ENCODE results near the gene FOSL2.

- no peak for TF ChIP-seq ZNF207 (IDR thresholded peaks at IDR 0.05; ENCODE audit: borderline replicate concordance)
- TF ChIP-seq EZH2 (IDR thresholded peaks at IDR 0.05; ENCODE audit: borderline replicate concordance, control insufficient read depth, low read depth, low read length) = no peak
- no peak for TF ChIP-seq E2F4 (IDR thresholded peaks at IDR 0.05; ENCODE audit: low read depth, low read length)
- no peak for TF ChIP-seq BCL3 (IDR thresholded peaks at IDR 0.05; ENCODE audit: borderline replicate concordance, insufficient read depth, low read depth, low read length, poor library complexity, severe bottlenecking)
- TF ChIP-seq HCFC1 (IDR thresholded peaks at IDR 0.05; ENCODE audit: low read length) = no peak
- TF ChIP-seq PAX5 (IDR thresholded peaks at IDR 0.05; ENCODE audit: borderline replicate concordance, low read depth, low read length) = no peak
- TF ChIP-seq MXI1 (IDR thresholded peaks at IDR 0.05; ENCODE audit: low read depth, low read length) = 0 out of 2 replicates have a peak, but pooled peaks have one; percentile 42
- no peak; a peak in 1 of 4 replicates for TF ChIP-seq BHLHE40 (IDR thresholded peaks at IDR 0.05; ENCODE audit: borderline replicate concordance in 1 of 2, low read depth in 2 of 2, low read length in 1 of 2)
- TF ChIP-seq CTCF (IDR thresholded peaks at IDR 0.05 in 2 of 3, conservative IDR thresholded peaks at IDR 0.05 in 1 of 3; ENCODE audit: control insufficient read depth in 2 of 3, extremely low read depth in 1 of 3, insufficient read depth in 1 of 3, low read depth in 3 of 3, low read length in 3 of 3) = 0 out of 6 replicates have a peak, but pooled peaks of 1 of the 3 experiments have one; percentile 3
- no peak for TF ChIP-seq SIX5 (IDR thresholded peaks at IDR 0.05; ENCODE audit: low read depth, low read length, severe bottlenecking)
- no peak for TF ChIP-seq POLR2AphosphoS5 (IDR thresholded peaks at IDR 0.05; ENCODE audit: low read length)
- no peak for TF ChIP-seq NFIC (IDR thresholded peaks at IDR 0.05; ENCODE audit: low read depth, low read length)
Measured at GRCh38 chr2:28390241-28390745, 2.4 kb upstream of the FOSL2 start.

Data from GM12878 (cell line).